ENCODE data around the gene CLIP2.

Gene CLIP2

DNA sequence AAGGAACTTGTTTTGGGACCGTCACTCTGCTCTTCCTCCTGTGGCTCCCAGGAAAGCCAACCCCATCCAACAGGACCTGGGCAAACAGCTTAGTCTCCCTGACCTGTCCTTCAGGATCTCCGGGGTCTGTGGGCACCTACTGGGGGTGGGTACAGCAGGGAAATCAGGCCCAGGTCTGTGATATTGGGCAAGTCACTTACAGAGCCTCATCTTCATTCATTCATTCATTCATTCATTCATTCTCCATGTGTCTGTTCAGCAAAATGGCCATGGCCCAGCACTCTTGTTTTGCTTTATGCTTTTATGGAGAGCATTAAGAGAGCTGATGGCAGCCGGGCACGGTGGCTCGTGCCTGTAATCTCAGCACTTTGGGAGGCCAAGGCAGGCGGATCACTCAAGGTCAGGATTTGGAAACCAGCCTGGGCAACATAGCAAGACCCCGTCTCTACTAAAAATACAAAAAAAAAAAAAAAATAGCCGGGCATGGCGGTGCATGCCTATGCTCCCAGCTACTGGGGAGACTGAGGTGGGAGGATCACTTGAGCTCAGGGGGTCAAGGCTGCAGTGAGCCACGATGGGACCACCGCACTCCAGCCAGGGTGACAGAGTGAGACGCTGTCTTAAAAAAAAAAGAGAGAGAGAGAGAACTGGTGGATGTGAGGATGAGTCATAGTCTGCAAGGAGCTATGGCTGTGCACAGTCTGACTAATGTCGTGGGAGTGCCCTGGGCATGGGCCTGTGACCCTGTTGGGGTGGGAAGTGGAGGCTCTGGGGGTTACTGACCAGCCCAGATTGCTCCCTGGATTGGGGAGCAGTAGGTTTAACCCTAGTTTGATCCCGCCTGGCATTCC is 54.3 kb downstream of the CLIP2 start:
- DNase-seq: no peak
- TF ChIP-seq, protein P1, sequence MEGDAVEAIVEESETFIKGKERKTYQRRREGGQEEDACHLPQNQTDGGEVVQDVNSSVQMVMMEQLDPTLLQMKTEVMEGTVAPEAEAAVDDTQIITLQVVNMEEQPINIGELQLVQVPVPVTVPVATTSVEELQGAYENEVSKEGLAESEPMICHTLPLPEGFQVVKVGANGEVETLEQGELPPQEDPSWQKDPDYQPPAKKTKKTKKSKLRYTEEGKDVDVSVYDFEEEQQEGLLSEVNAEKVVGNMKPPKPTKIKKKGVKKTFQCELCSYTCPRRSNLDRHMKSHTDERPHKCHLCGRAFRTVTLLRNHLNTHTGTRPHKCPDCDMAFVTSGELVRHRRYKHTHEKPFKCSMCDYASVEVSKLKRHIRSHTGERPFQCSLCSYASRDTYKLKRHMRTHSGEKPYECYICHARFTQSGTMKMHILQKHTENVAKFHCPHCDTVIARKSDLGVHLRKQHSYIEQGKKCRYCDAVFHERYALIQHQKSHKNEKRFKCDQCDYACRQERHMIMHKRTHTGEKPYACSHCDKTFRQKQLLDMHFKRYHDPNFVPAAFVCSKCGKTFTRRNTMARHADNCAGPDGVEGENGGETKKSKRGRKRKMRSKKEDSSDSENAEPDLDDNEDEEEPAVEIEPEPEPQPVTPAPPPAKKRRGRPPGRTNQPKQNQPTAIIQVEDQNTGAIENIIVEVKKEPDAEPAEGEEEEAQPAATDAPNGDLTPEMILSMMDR (IDR thresholded peaks at IDR 0.05; ENCODE audit: low read depth, low read length): no peak
- H3K4me1 ChIP-seq: no peaks in the 10 kb centered on the region
- H3K9me3 ChIP-seq: no peaks in the 10 kb centered on the region
- no peaks in the 10 kb centered on the region for H3K27me3 ChIP-seq
- H3K4me3 ChIP-seq (ENCODE audit: low read depth, low read length): no peak overlapping the region
- 0 out of 2 replicates have a peak, but pooled peaks cover 3% of the 10 kb centered on the region for H3K36me3 ChIP-seq

DNA sequence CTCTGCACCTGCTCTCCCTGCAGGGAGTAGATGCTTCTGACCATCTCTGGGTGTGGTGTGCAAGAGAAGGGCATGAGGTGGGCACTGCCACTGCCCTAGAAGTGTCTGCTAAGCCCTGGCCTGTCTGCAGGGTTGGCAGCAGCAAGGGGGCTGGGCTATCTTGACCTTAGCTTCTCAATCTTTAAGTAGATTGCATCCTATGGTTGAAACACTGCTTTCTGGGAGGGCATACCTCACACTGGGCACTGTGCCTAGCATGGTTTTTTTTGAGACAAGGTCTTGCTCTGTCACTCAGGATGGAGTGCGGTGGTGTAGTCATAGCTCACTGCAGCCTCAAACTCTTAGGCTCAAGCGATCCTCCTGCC is 54.9 kb downstream of the CLIP2 start:
- TF ChIP-seq, protein P1 (IDR thresholded peaks at IDR 0.05; ENCODE audit: low read depth, low read length): no peak
- Histone ChIP-seq H3K9me3 (no peaks in the 10 kb centered on the region), H3K27me3 (no peaks in the 10 kb centered on the region)

DNA sequence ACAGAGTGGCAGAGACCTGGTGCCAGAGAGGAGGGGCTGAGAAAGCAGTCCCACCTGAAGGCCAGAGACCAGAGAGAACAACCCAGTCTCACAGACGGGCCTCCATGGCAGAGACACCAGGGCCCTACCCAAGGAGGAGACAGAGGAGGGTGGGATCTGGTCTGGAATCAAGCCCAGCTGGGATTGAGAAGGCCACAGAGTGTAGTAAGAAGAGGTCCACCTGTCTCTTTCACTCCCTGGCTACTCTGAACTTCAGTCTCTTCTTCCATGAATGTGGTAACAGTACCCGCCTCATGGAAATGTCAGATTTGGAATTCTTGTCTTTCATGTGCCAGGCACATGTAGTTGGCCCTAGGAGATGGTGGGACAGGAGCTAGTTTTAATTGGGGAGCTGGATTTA is 55.6 kb downstream of the CLIP2 start:
- Histone ChIP-seq H3K9me3 (no peaks in the 10 kb centered on the region), H3K36me3 (0 out of 2 replicates have a peak, but pooled peaks cover 3% of the 10 kb centered on the region), H3K27me3 (no peaks in the 10 kb centered on the region), H3K4me1 (no peaks in the 10 kb centered on the region), H3K4me3 (ENCODE audit: low read depth, low read length) (no peak overlapping the region)
- no peak for DNase-seq
- TF ChIP-seq, protein P1 (IDR thresholded peaks at IDR 0.05; ENCODE audit: low read depth, low read length): no peak

More for the DNA sequence above, 54.9 kb downstream of the CLIP2 start:
- no peak overlapping the region for H3K4me3 ChIP-seq (ENCODE audit: low read depth, low read length)
- H3K4me1 ChIP-seq: no peaks in the 10 kb centered on the region
- DNase-seq: no peak
- 0 out of 2 replicates have a peak, but pooled peaks cover 3% of the 10 kb centered on the region for H3K36me3 ChIP-seq

DNA sequence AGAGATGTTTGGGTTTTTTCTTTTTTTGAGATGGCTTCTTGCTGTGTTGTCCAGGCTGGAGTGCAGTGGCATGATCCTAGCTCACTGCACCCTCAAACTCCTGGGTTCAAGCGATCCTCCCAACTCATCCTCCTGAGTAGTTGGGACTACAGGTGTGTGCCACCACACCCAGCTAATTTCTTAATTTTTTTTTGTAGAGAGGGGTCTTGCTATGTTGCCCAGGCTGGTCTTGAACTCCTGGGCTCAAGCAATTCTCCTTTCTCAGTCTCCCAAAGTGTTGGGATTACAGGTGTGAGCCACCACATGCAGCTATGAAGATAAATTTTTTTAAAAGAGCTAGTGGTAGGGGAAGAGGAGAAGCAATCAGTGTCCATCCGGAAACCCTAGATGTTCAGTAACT is 56.8 kb downstream of the CLIP2 start:
- DNase-seq: no peak
- Histone ChIP-seq H3K4me1 (no peaks in the 10 kb centered on the region), H3K4me3 (ENCODE audit: low read depth, low read length) (no peak overlapping the region), H3K9me3 (no peaks in the 10 kb centered on the region), H3K36me3 (0 out of 2 replicates have a peak, but pooled peaks cover 3% of the 10 kb centered on the region), H3K27me3 (no peaks in the 10 kb centered on the region)
- TF ChIP-seq, protein P1 (IDR thresholded peaks at IDR 0.05; ENCODE audit: low read depth, low read length): no peak

DNA sequence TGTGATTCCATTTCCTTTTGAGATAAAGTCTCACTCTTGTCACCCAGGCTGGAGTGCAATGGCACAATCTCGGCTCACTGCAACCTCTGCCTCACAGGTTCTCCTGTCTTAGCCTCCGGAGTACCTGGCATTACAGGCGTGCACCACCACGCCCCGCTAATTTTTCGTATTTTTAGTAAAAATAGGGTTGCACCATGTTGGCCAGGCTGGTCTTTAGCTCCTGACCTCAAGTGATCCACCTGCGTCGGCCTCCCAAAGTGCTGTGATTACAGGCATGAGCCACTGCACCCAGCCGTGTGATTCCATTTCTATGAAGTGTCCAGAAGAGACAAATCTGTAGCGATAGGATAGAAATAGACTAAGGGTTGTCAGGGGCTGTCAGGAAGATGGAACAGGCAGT is 60.4 kb downstream of the CLIP2 start:
- TF ChIP-seq, protein P1 (IDR thresholded peaks at IDR 0.05; ENCODE audit: low read depth, low read length): no peak
- Histone ChIP-seq H3K9me3 (no peaks in the 10 kb centered on the region), H3K4me3 (ENCODE audit: low read depth, low read length) (no peak overlapping the region), H3K36me3 (no peaks in the 10 kb centered on the region), H3K4me1 (no peaks in the 10 kb centered on the region), H3K27me3 (no peaks in the 10 kb centered on the region)
- no peak for DNase-seq

DNA sequence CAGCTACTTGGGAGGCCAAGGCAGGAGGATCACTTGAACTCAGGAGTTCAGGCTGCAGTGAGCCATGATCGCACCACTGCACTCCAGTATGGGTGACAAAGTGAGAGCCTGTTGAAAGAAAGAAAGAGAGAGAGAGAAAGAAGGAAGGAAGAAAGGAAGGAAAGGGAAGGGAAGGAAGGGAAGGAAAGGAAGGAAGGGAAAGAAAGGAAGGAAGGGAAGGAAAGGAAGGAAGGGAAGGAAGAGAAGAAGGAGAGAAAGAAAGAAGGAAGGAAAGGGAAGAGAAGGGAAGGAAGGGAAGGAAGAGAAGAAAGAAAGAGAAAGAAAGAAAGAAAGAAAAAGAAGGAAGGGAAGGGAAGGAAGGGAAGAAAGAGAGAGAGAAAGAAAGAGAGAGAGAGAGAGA is 61.5 kb downstream of the CLIP2 start:
- Histone ChIP-seq H3K27me3 (no peaks in the 10 kb centered on the region), H3K36me3 (no peaks in the 10 kb centered on the region), H3K9me3 (no peaks in the 10 kb centered on the region), H3K4me3 (ENCODE audit: low read depth, low read length) (no peak overlapping the region), H3K4me1 (no peaks in the 10 kb centered on the region)
- no peak for DNase-seq
- TF ChIP-seq, protein P1 (IDR thresholded peaks at IDR 0.05; ENCODE audit: low read depth, low read length): no peak
